Ovary (tissue), 9 donors: ENCODE measurements around the gene CREG2. TPM values are rescaled to one million over a fixed set of nuclear protein-coding genes. Genes with fewer than 3 reads are reported as not detected.

ENCODE experiments used
- DNase-seq, 5 donors: peaks; one replicate each; pipeline ENCODE4 v3.0.0-alpha.2; 2019 to 2020
- H3K27ac ChIP-seq, 2 donors: fragments of 200-600 bp; one replicate each; pipeline versions ENCODE4 v1.5.1 to v1.8.0; 2019 to 2022
- H3K27me3 ChIP-seq: fragments of 200-600 bp; one replicate; pipeline ENCODE4 v1.8.0; 2022
- H3K36me3 ChIP-seq: fragments of 200-600 bp; sonication (generic); one replicate; pipeline ENCODE4 v1.5.1; 2019
- H3K4me1 ChIP-seq: one replicate; pipeline ENCODE4 v1.8.1; 2013; ENCODE audit warnings: mild to moderate bottlenecking, moderate library complexity; ENCODE audit not compliant: insufficient read depth
- H3K4me3 ChIP-seq: fragments of 200-600 bp; sonication (generic); one replicate; pipeline ENCODE4 v1.5.1; 2017
- H3K9me3 ChIP-seq, 2 donors: fragments of 200-600 bp in 1 of 2; sonication (generic) in 1 of 2; one replicate each; pipeline versions ENCODE4 v1.5.1 to v1.8.1; 2013 to 2019; ENCODE audit warnings: mild to moderate bottlenecking in 1 of 2, moderate library complexity in 1 of 2
- CTCF ChIP-seq, 3 donors: fragments of 450-650 bp in 2 of 3; fragments of 200-600 bp in 1 of 3; IDR thresholded peaks; one replicate each; pipeline versions ENCODE4 v1.5.1 to v1.8.0; 2016 to 2022; ENCODE audit warnings: antibody characterized with exemption in 3 of 3, mild to moderate bottlenecking in 1 of 3
- EP300 ChIP-seq: sonication (generic); formaldehyde crosslinking; IDR thresholded peaks from one replicate; pipeline ENCODE4 v1.6.1; 2017; ENCODE audit warnings: antibody characterized with exemption
- POLR2A ChIP-seq: fragments of 450-650 bp; IDR thresholded peaks from one replicate; pipeline ENCODE4 v1.6.1; 2017; ENCODE audit warnings: antibody characterized with exemption, mild to moderate bottlenecking, moderate library complexity
- WGBS, 3 donors: extraction: QIAGEN DNeasy Blood & Tissue Kit in 1 of 3; methylation state at CpG; one replicate each; pipeline versions ENCODE4 v1.1.5 to v1.1.7; 2013 to 2017; 5-methylcytosine and 5-hydroxymethylcytosine counted together
- intact Hi-C, 4 donors: fragments of 100-400 bp; cut with DNase I; formaldehyde crosslinking; loops; one replicate each; pipeline versions ENCODE4 v1.11.0 to v1.15.1; 2022 to 2023
- polyA plus RNA-seq, 2 donors: library from polyadenylated mRNA; stranded (reverse); fragments of 200-250 nt in 1 of 2; fragments of 350-450 nt in 1 of 2; fragmentation: Illumina TruSeq in 1 of 2; extraction: RNeasy Lipid Tissue Mini Kit (QIAGEN cat#74804) in 1 of 2; gene quantifications; one replicate each; pipeline ENCODE4 v1.2.3, GENCODE V29; 2013 to 2014
- total RNA-seq, 7 donors: library from RNA; depleted of rRNA in 2 of 7; stranded (reverse); fragments of >200 nt in 2 of 7; fragmentation: NEBNext Ultra II Directional in 3 of 7; extraction: Animal tissue kit (Norgen Biotek cat#: 25700) in 3 of 7; gene quantifications; one replicate each; pipeline versions ENCODE4 v1.1.0 to v1.2.4, GENCODE V29; 2016 to 2023
- donor health status: DM: no; HTN: no; CAD: no; lungs with moderate emphysema.
- donor health status: DM: no; HTN: no; CAD: no.
- donor health status: Bipolar disorder and iron deficiency.
- donor health status: DM: yes; HTN: yes; CAD: no.
- donor health status: DM: no; HTN: no; CAD: no.
- donor health status: DM: yes; HTN: yes; CAD: no.

Gene CREG2
- total and polyA plus RNA-seq, 9 donors, result 0.04 to 0.57 (median 0.19) TPM; not detected in 1

- no peak for TF ChIP-seq POLR2A
- TF ChIP-seq EP300, result no peak
- no peak for TF ChIP-seq CTCF (IDR thresholded peaks at IDR 0.05)
- Histone ChIP-seq H3K9me3 (no peaks in the 10 kb centered on the region), H3K27ac (no peak overlapping the region), H3K27me3 (no peaks in the 10 kb centered on the region), H3K4me1 (no peaks in the 10 kb centered on the region), H3K4me3 (no peak overlapping the region), H3K36me3 (no peaks in the 10 kb centered on the region)
- intact Hi-C loops, result no loop called here
- WGBS, 3 donors, result 76 to 79% (median 77%) methylated on average over 4 of the region's 4 CpGs
- no peak for DNase-seq
These were observed 47.9 kb downstream of the CREG2 start for GRCh38 chr2:101339266-101339880.

DNA sequence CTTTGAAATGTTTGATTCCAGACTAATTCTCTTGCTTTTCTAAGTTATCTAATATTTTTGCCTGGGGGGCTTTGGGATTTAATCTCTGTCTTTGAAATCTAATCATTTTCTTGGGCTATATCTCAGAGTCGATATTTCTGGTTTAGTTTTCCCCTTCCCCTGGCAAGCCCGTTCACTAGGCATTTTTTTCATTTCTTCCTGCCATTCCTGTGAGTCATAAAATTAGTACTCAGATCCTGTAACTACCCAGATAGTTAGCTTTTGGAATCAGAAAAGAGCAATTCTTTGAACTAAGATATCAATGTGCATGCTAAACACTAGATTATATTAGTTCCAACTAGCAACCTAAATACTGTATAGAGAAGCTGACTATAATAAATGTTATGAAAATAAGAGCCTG lies 49.4 kb downstream of the CREG2 start:
- Histone ChIP-seq H3K36me3 (no peaks in the 10 kb centered on the region), H3K4me3 (no peak overlapping the region), H3K27ac (no peak overlapping the region), H3K27me3 (no peaks in the 10 kb centered on the region), H3K9me3 (no peaks in the 10 kb centered on the region), H3K4me1 (no peaks in the 10 kb centered on the region)
- no peak for DNase-seq
- whole genome bisulfite sequencing, 3 donors, result 4 to 21% (median 4%) methylated on average over 2 of the region's 2 CpGs
- intact Hi-C loops, result no loop called here
- TF ChIP-seq CTCF (IDR thresholded peaks at IDR 0.05), result no peak
- TF ChIP-seq EP300, result no peak
- no peak for TF ChIP-seq POLR2A

DNA sequence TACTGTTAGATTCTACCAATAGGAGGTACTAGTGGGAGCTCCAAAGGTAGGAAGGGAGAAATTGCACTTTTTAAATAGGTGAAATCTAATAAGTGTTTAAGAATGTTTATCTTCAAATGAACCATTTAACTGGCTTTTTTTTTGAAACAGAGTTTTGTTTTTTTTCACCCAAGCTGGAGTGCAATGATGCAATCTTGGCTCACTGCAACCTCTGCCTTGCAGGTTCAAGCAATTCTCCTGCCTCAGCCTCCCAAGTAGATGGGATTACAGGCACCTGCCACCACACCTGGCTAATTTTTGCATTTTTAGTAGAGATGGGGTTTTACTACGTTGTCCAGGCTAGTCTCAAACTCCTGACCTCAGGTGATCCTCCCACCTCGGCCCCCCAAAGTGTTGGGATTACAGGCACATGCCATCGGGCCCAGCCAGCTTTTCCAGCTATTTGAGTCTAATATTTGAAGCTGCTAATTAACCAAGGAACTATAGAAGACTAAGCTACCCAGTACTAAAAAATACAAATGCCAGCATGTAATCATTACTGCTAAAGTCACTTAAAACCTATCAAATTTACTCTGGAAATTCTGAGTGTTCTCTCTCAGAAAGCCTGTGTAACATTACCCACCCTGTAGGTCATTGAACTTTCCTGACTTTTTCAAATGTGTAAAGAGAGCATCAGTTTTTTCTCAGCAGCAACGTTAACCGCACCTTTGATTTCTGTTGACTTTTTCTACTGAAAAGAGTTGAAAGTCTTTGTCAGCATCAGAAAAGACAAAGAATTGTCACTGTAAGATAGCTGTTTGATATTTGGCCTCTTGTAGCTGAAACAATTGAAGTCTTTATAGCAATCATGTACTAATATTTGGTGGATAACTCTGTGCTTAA lies 54.2 kb downstream of the CREG2 start:
- Histone ChIP-seq H3K4me1 (no peaks in the 10 kb centered on the region), H3K27ac (no peak overlapping the region), H3K4me3 (no peak overlapping the region), H3K36me3 (no peaks in the 10 kb centered on the region), H3K27me3 (no peaks in the 10 kb centered on the region), H3K9me3 (no peaks in the 10 kb centered on the region)
- DNase-seq, result no peak
- 67 to 75% (median 71%) methylated on average over 5 of the region's 5 CpGs for WGBS, 3 donors
- intact Hi-C loops, result no loop called here
- TF ChIP-seq EP300, result no peak

- TF ChIP-seq POLR2A, result no peak
- Histone ChIP-seq H3K27me3 (no peaks in the 10 kb centered on the region), H3K27ac (no peak overlapping the region), H3K36me3 (no peaks in the 10 kb centered on the region), H3K4me3 (no peak overlapping the region), H3K4me1 (no peaks in the 10 kb centered on the region), H3K9me3 (no peaks in the 10 kb centered on the region)
- intact Hi-C loops, result no loop called here
- 75 to 78% (median 77%) methylated on average over 2 of the region's 2 CpGs for WGBS, 3 donors
- no peak for DNase-seq
These were observed 56.1 kb downstream of the CREG2 start for GRCh38 chr2:101331202-101331601.

DNA sequence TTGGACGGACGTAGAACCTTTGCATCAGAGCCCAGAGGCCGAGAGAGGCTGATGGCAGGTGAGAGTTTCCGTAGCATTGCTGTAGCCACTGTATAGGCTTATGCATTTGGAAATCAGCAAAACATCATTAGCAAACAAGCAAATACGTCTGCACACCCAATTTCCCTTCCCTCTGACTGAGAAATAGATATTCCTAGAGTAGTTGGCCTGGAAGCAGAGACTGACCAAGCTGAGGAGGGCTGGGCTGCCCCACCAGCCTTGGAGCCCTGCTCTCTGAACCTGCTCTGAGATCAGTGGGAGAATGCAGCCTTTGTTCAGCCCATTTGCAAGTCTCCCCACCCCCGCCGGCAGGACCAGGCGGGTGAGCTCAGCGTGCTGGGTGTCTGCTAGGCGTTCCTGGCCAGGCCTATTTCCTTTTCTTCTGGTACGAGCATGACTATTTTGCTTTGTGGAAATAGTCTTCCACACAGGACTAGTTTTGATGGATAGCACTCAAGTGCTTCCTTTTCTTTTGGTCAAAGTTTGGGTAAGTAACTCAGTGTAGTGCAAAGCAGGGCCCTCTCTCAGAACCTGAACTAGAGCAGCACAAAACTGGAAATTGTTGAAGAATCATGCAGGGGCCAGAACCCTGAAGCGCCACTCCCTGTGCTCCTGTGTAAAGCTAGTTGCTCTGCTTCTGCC lies 56.9 kb downstream of the CREG2 start:
- no peak overlapping the region for H3K27ac ChIP-seq
- WGBS, 3 donors, result 80 to 84% (median 81%) methylated on average over 12 of the region's 12 CpGs
- H3K4me1 ChIP-seq, result no peaks in the 10 kb centered on the region
- TF ChIP-seq CTCF (IDR thresholded peaks at IDR 0.05) (no peak), POLR2A (no peak), EP300 (no peak)
- H3K4me3 ChIP-seq, result no peak overlapping the region
- intact Hi-C loops, result no loop called here
- no peaks in the 10 kb centered on the region for H3K27me3 ChIP-seq
- H3K9me3 ChIP-seq, result no peaks in the 10 kb centered on the region
- H3K36me3 ChIP-seq, result no peaks in the 10 kb centered on the region
- DNase-seq, result no peak
